Ureter (tissue), 1 donor: Measurements from ENCODE around the gene ZNF304. TPM values are rescaled to one million over a fixed set of nuclear protein-coding genes. Genes with fewer than 3 reads are reported as not detected.
A peak's percentile ranks its signal among the peaks of the same experiment; 100 is the strongest.
"Not testable (repeated sequence)": the region's sequence is repeated elsewhere in the genome, so short reads cannot be mapped to it uniquely, and the experiment has no call there.

ENCODE experiments used
- DNase-seq: peaks from one replicate; pipeline ENCODE4 v3.0.0-alpha.2; 2020; ENCODE audit warnings: low spot score
- total RNA-seq: library from RNA; stranded (reverse); gene quantifications from one replicate; pipeline ENCODE4 v1.2.4, GENCODE V29; 2023
- donor health status: DM: yes; HTN: yes; CAD: no.

The ZNF304 gene
- total RNA-seq, 1 donor from 2014 or later: 13.6 TPM

DNA sequence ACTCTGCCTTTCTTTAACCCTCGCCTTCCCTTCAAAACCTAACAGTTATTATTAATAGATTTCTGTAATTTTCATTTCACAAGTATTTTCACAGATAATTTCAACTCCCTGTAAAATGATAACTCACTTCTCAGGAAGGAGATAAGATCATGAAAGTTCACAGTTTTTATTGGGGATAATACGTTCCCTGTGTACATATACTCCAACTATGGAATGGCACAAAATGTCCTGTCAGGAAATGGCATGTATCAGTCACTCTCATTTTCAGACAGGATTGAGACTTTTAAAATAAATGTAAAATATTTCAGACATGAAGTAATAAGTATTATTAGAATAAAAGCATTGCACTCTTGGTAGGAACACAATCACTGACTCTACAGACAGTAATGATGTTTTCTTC lies 11.3 kb downstream of the ZNF304 start:
- DNase-seq: no peak

DNA sequence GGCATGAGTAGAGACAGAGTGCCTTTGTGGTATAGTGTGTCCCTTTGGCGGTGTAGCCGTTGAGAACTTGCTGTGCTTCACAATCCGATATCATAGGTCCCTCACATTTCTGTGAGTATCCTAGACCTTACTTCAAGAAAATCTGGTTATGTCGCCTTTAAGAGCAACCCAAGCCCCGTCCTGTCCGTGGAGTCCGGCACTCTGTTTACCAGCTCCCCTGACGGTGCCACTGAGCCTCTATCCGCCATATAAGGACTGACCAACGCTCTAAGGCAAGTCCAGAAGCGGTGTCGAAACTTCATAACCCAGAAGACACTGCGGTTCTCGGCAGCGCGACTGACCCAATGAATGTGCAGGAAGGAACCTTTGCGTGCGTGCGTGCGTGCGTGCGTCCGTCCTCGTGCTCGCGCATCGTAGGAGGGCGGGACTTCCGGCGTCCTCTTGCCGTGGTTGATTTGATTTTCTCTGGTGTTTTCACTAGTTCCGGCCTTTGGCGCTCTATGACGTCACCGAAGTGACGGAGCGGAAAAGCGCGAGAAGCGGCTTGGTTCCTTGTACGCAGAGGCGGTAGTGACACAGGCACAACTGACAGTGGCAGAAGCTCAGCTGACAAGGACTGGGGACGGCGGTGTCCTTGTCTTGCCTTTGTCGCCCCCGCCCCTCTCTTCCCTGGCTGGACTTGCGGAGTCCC lies 12.1 kb downstream of the ZNF304 start, which contains the start of the genes TRAPPC2B and ZNF547:
Gene TRAPPC2B, plus strand, starts transcription at position 555 of the 691 bp plus-strand sequence. CDS start 1,283 bp downstream, outside the sequence.
Gene ZNF547, plus strand, starts transcription at position 555 of the 691 bp plus-strand sequence. CDS start 5,005 bp downstream, outside the sequence.
- peak; percentile 100 for DNase-seq

- no peak for DNase-seq
Measured at GRCh38 chr19:57363688-57364181, 12.7 kb downstream of the ZNF304 start.

- DNase-seq: no peak
Measured at GRCh38 chr19:57366776-57367175, 15.7 kb downstream of the ZNF304 start.

- no peak for DNase-seq
Measured at GRCh38 chr19:57374179-57374578, 23.1 kb downstream of the ZNF304 start.

GRCh38 chr19:57374647-57375046 lies 23.6 kb downstream of the ZNF304 start:
- not testable (repeated sequence) for DNase-seq

DNA sequence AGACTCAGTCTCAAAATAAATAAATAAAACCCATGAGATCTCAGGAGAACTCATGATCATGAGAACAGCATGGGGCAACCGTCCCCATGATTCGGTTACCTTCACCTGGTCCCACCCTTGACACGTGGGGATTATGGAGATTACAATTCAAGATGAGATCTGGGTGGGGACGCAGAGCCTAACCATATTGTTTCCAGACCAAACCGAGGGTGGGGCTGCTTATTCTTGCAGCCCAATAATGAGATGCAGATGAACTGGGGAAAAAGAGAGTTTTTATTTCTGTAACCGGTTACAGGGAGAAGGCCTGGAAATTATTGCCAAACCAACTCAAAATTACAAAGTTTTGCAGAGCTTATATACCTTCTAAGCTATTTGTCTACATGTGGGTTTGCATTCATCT lies 25.1 kb downstream of the ZNF304 start:
- DNase-seq: no peak

- no peak for DNase-seq
Measured at GRCh38 chr19:57377498-57378146, 26.6 kb downstream of the ZNF304 start.

- DNase-seq: no peak
Measured at GRCh38 chr19:57380923-57381322, 29.9 kb downstream of the ZNF304 start.

DNA sequence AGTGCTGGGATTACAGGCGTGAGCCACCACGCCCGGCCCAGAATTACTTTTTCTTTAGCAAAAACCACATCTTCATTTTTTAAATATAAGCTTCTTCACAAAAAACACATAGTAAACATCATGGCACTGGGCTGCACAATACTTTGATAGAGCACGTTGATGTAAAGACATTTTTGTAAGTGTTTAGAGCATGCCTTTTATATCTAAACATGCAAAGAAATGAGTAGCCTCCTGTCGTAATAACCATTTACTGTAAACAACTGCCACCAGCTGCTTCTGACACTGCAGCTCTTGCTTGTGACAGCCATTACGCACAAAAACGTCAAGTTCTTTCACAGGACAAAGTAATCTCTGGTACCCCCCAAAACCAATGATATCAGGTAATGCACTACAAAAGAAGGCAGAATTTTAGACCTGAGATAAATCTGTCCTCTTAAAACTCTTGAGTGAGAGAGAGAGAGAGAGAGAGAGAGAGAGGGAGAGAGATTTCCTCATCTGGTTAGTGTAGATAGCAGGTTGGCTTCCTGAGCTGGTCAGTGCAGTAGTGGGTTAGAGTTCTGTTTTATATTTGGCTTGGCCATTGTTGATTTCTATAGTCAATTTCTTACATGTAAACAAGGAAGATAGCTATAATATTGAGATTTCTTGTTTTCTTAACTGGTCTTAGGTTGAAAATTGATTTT lies 31.9 kb downstream of the ZNF304 start:
- DNase-seq: no peak

GRCh38 chr19:57389194-57389729 lies 38.2 kb downstream of the ZNF304 start:
- DNase-seq: no peak

DNA sequence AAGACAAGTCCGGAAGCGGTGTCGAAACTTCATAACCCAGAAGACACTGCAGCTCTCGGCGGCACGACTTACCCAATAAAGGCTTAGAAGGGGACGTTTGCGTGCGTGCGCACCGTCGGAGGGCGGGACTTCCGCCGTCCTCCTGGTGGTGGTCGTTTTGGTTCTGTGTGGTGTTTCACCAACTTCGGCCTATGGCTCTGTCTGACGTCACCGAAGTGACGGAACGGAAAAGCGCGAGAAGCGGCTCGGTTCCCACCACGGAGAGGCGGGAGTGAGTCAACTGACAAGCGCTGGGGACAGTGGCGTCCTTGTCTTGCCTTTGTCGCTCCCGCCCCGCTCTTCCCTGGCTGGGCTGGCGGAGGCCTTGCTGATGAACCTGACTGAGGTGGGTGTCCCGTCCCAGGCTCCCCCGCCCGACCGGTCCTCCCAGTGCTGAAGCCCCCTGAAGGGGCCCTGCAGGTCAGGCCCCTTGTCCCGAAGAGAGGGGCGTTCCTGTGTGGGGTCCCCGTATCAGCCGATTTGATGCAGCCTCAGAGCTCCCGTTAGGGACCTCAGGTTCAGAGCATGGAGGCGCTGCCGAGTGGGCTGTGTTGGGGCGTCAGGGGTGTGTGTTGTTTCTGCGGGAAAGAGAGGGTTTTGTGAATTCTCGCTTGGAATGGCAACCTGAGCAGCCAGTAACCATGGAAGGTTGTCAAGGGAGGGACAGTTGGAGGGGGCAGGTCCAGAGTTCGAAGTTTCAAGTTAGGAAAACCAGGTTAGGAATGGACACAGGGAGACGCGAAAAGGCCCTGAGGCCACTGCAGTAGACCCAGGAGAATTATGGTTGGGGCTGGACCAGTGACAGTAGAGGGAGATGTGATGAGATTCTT lies 38.9 kb downstream of the ZNF304 start, which contains the start of gene ZNF548:
Gene ZNF548, plus strand, starts transcription at position 125 of the 869 bp plus-strand sequence. Its CDS starts 246 bp downstream, at position 371.
- DNase-seq: peak; percentile 96

DNA sequence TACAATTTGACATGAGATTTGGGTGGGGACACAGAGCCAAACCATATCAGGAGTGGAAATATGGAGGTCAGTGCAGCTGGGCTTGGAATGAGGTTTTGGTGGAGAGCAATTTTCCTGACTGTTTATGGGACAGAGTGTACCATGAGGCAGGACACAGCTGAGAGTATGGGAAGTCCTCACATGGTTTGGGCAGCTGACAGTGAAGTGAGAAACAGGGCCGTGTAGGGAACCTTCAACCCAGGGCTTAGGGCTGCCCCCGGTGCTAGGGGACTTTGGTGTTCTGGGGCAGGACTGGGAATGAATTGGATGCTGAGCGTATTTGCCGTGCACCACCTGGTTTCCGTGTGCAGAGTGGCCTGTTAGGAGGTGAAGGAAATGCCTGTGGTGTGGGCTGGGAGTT lies 44.6 kb downstream of the ZNF304 start:
- no peak for DNase-seq

- DNase-seq: no peak
Measured at GRCh38 chr19:57398868-57399267, 47.8 kb downstream of the ZNF304 start.

DNA sequence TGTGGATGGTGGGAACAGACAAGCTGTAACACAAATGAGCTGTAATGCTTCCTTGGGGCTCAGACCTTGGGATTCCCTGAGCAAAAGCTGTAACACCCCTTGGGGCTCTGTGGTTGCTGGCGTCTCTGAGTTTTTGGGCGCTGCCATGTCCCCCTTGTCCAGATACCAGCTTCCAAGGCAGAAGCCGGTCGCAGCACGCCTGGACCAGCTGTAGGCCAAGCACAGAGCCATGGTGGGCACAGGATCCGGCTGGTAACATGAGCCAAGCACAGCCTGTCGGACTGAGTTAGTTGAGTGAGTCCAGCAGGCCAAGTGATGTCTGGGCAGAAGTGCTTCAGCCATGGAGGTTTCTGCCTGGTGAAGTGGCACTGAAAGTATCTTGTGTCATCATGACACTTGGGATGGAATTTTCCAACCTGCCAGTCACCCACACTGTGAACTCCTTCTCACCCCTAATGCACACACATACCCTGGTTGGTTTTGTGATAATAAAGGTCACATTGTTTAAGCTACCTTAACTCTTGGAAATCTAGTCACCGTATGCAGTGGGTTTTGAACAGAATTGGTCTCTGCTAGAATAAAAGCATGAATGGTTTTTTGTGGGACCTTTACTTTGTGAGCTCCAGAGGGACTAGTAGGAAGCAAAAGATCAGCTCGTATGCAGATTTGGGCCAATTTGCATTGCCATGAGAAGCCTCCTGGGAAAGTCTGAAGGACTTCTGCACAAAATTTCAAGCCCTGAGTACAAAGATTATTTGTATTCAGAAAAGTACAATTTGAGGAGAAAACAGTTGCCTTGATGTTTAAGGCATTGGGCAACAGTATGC lies 52.9 kb downstream of the ZNF304 start:
- no peak for DNase-seq

GRCh38 chr19:57406516-57407123 lies 55.5 kb downstream of the ZNF304 start:
- DNase-seq: peak; percentile 60
